Mucosa of gallbladder (tissue), 1 donor: Measurements from ENCODE around the gene ZNF311. TPM values are rescaled to one million over a fixed set of nuclear protein-coding genes. Genes with fewer than 3 reads are reported as not detected.
"Not testable (repeated sequence)": the region's sequence is repeated elsewhere in the genome, so short reads cannot be mapped to it uniquely, and the experiment has no call there.

Source experiments
- DNase-seq: peaks from one replicate; pipeline ENCODE4 v3.0.0-alpha.2; 2020; ENCODE audit warnings: low spot score
- total RNA-seq: library from RNA; stranded (reverse); gene quantifications from one replicate; pipeline ENCODE4 v1.2.1, GENCODE V29; 2021
- donor health status: DM: no; HTN: no; CAD: no.

ZNF311 gene
- total RNA-seq, 1 donor from 2014 or later: 2.8 TPM

DNA sequence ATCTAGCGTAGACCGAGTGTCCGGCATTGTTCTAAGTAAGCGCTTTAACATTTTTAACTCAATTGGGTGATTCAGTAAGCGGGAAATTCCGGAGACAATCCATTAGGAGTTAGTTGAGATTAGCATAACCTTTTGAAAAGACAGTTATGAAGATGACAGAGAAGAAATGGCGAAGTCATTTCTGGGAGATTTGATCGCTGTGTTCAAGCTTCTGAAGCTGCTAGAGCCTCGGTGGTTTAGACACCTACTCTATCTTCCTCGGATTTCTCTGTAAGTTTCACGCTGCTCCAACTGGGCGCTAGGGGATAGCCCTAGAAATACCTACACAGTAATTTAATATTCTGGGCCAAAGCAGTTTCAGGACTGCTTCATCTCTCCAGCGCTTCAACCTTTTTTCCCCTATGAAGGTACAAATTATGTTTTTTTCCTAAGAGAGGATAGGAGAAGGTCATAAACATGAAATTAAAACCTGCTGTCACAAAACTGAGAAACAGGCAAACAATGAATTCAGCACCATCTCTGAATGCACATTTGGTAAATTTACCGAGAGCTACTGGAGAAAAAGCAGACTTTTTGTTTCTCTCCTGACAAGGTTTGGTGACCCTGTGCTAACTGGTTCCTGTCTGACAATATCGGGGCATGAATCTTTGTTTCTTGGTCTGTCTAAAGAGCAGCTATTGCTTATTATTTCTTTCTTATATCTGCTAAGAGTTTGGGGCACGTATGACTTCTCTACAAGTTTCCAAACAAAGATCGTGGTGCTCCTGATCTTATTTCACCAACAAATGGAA, 22.4 kb downstream of the ZNF311 start:
- peak; percentile 28 for DNase-seq

GRCh38 chr6:28981833-28982475, 23.2 kb downstream of the ZNF311 start:
- DNase-seq: peak; percentile 84

DNA sequence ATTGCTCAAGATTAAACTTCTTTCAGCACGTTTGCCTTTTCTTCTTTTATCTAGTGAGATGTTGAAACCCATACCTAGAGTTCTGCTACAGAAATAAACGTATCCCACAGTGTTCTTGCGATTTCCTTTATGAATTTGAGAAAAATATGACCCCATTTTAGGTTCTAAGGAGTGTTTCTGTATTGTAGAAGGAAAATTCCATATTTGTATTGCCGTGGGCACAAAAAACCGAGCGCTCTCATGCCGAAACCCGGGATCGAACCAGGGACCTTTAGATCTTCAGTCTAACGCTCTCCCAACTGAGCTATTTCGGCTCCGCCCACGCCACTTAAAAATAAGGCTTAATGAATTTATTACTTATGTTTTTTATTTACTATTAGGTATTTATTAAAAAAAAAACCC, 23.7 kb downstream of the ZNF311 start:
- DNase-seq: peak; percentile 77

- peak; percentile 49 for DNase-seq
Observed at GRCh38 chr6:28980852-28981430, 24.2 kb downstream of the ZNF311 start.

- no peak for DNase-seq
Observed at GRCh38 chr6:28980137-28980851, 24.8 kb downstream of the ZNF311 start.

DNA sequence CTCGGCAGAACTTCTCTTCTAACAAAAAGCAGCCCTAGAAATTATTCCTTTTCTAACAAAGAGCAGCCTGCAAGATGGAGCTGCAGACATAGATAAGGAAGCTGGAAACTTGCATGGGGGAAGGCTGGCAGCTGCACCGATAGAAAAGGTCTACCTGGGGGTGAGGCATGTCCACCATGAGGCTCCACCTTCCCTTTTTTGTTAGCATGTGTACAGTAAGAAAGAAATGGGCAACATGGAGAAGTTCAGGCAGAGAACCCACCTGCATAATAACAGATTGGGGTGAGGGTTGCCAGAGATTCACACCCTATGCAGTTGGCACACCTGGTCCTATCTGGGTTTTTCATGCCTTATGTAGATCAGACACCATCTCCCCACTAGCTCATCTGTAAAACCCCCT, 25.4 kb downstream of the ZNF311 start:
- DNase-seq: no peak

- no peak for DNase-seq
Observed at GRCh38 chr6:28978959-28979561, 26.1 kb downstream of the ZNF311 start.

GRCh38 chr6:28978133-28978491, 27.0 kb downstream of the ZNF311 start:
- no peak for DNase-seq

DNA sequence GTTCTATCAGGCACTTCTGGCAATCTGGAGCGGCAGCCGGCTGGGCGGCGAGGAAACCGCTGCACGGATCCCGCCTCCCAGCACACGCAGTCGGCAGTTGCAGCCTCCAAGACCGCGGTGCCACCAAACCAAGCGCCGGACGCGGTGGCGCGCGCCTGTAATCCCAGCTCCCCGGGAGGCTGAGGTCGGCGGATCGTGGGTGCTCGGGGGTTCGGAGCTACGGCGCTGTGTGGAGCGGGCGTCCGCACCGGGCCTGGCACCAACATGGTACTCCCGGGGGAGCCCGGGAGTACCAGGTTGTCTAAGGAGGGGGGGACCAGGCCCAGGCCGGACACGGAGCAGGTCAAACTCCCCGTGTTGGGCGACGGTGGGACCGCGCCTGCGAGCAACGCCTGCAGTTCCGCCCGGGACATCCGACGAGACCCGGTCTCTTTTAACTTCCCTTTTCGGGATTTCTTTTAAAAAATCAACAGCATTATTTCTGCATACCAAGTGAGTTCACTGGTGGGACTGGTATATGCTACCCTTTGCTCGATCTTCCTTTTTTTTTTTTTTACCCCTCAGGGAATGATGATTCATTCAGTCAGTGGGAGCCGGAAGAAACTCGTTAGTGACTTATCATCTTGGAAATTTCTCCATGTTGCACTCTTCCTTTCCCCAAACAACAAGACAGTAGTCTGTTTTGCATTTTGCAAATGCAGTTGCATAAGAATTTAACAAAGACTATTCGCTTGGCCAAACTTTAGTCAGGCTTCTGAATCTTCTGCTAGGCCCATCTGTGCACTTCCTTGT, 27.6 kb downstream of the ZNF311 start:
- no peak for DNase-seq

DNA sequence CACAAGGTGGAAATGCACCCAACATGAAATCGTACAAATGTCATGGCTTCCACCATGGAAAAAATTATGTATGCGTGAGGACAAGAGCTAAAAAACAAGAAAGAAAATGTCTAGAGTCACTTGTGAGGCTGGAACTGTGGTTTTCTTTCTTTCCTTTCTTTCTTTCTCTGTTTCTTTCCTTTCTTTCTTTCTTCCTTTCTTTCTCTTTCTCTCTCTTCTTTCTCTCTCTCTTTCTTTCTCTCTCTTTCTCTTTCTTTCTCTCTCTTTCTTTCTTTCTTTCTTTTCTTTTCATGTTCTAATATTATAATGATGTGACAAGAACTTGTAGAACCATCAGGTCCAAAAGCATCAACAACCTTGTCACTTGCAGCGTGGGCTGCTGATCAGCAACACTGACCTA, 28.4 kb downstream of the ZNF311 start:
- DNase-seq: no peak

DNA sequence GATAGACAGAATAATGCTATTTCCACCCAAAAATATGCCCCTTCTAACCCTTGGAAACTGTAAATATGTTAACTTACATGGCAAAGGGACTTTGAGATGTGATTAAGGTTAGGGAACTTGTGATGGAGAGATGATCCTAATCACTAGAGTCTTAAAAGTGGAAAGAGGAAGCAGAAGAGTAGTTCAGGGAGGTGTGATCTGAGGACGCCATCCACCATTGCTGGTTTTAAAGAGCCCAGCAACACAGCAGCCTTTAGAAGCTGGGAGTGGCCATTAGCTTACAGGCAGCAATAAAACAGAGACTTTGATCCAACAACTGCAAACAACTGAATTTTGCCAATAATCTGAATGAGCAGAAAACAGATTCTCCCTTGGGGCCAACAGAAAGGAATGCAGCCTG, 30.6 kb downstream of the ZNF311 start:
- no peak for DNase-seq

GRCh38 chr6:28970056-28970455, 35.1 kb downstream of the ZNF311 start:
- not testable (repeated sequence) for DNase-seq

- DNase-seq: no peak
Observed at GRCh38 chr6:28969129-28969528, 36.0 kb downstream of the ZNF311 start.

DNA sequence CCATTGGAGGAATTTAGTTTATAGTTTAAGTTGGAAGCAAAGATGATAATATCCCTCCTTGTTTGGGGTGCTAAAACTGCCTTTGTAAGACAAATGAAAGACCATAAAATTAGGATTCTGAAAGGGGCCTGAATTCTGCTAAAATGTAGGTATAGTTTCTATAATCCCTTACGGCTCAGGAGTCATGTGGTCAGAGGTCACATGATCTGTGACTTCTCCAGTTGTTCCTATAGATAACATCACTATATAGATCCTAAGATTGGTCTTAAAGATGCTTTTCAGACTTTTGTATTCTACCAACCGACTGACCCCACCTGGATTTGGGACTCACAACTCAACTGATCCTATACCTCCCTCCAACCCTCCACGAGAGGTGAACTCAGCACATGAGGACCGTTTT, 36.6 kb downstream of the ZNF311 start:
- no peak for DNase-seq

GRCh38 chr6:28965706-28966105, 39.4 kb downstream of the ZNF311 start:
- DNase-seq: no peak

DNA sequence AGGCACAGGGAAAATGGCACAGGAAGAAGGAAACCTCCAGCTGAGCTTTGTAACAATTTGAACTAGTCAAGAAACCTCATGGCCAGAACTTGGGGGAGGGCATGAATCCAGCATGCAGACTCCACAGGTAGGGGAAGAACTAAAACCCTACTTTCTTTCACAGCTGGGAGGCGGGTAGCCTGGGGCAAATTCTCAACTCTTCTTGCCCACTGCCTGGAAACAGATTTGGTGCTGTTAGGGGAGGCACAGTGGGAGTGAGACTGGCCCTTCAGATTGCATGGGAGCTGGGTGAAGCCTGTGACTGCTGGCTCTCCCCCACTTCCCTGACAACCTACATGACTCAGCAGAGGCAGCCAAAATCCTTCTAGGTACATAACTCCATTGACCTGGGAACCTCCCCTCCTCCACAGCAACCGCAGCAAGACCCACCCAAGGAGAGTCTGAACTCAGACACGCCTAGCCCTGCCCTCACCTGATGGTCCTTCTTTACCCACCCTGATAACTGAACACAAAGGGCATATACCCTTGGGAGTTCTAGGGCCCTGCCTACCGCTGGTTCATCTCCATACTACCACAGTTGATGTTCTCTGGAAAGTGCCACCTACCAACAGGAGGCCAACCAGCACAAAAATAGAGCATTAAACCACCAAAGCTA, 44.1 kb downstream of the ZNF311 start:
- DNase-seq: no peak

GRCh38 chr6:28958561-28959243, 46.4 kb downstream of the ZNF311 start:
- DNase-seq: not testable (repeated sequence)

DNA sequence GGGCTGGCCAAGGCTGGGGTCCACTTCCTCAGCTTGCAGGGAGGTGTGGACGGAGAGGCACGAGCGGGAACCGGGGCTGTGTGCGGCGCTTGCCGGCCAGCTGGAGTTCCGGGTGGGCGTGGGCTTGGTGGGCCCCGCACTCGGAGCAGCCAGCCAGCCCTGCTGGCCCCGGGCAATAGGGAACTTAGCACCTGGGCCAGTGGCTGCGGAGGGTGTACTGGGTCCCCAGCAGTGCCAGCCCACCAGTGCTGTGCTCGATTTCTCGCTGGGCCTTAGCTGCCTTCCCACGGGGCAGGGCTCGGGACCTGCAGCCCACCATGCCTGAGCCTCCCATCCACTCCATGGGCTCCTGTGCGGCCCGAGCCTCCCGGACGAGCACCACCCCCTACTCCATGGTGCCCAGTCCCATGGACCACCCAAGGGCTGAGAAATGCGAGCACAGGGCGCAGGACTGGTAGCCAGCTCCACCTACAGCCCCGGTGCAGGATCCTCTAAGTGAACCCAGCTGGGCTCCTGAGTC, 47.3 kb downstream of the ZNF311 start:
- not testable (repeated sequence) for DNase-seq

- no peak for DNase-seq
Observed at GRCh38 chr6:28956331-28956730, 48.8 kb downstream of the ZNF311 start.
